ENCODE measurements around the gene PCDH15. TPM values are rescaled to one million over a fixed set of nuclear protein-coding genes. Genes with fewer than 3 reads are reported as not detected.

The PCDH15 gene
- total and polyA plus RNA-seq, 9 of the 15 experiments (the other 6 are each of a cell fraction or from before 2014, with no cell fraction given) = not detected

DNA sequence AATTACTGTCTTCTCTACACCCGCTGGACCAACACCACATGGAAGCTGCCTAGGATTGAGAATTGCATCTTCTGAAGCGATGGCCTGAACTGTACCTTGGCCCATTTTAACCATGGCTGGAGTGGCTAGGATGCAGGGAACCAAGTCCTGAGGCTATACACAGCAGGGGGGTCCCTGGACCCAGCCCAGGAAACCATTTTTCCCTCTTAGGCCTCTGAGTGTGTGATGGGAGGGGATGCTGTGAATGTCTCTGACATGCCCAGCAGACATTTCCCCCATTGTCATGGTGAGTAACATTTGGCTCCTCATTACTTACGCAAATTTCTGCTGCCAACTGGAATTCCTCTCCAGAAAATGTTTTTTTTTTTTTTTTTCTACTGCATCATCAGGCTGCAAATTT, 822.7 kb downstream of the PCDH15 start:
- H3K9me1 ChIP-seq (ENCODE audit: control insufficient read depth, insufficient read depth, low read length) = no peaks in the 10 kb centered on the region
- no peak overlapping the region for H3K4me2 ChIP-seq (ENCODE audit: insufficient read depth, low read length)
- ATAC-seq (no peak), FAIRE-seq (no peak), DNase-seq (ENCODE audit: extremely low read depth in 1 of 4, low spot score in 3 of 4) (no peak)
- H3K79me2 ChIP-seq (ENCODE audit: control insufficient read depth, insufficient read depth, low read length) = no peaks in the 10 kb centered on the region
- H2AFZ ChIP-seq (ENCODE audit: low read depth, low read length) = no peak overlapping the region
- no peaks in the 10 kb centered on the region for H3K9me3 ChIP-seq (replicated peaks; ENCODE audit: control insufficient read depth, insufficient read depth, low read depth, low read length)
- 3% methylated on average over 3 of the region's 3 CpGs for WGBS (ENCODE audit: insufficient coverage, low coverage, missing lambda C conversion rate)
- intact Hi-C loops (cut with micrococcal nuclease) (no loop called here), in situ Hi-C loops (cut with MboI) (no loop called here)
- H4K20me1 ChIP-seq (replicated peaks; ENCODE audit: control insufficient read depth, insufficient read depth, low read length) = no peaks in the 10 kb centered on the region
- CTCF ChIA-PET (ENCODE audit: low intra/inter-chr PET ratio) = no interaction called here
- TF ChIP-seq SPI1 (IDR thresholded peaks at IDR 0.05; ENCODE audit: borderline replicate concordance, low read depth, low read length) (no peak), MEIS2 (IDR thresholded peaks at IDR 0.05; ENCODE audit: partially characterized antibody) (no peak), ZNF785 (CRISPR knock-in tag; IDR thresholded peaks at IDR 0.05) (no peak), E2F3 (CRISPR knock-in tag; IDR thresholded peaks at IDR 0.05) (no peak), ZNF354B (CRISPR knock-in tag; IDR thresholded peaks at IDR 0.05) (no peak), FOXA3 (CRISPR knock-in tag; conservative IDR thresholded peaks at IDR 0.05 in 1 of 2, IDR thresholded peaks at IDR 0.05 in 1 of 2) (no peak)
- TF ChIP-seq, protein P1, sequence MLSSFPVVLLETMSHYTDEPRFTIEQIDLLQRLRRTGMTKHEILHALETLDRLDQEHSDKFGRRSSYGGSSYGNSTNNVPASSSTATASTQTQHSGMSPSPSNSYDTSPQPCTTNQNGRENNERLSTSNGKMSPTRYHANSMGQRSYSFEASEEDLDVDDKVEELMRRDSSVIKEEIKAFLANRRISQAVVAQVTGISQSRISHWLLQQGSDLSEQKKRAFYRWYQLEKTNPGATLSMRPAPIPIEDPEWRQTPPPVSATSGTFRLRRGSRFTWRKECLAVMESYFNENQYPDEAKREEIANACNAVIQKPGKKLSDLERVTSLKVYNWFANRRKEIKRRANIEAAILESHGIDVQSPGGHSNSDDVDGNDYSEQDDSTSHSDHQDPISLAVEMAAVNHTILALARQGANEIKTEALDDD (IDR thresholded peaks at IDR 0.05) = no peak
- no peak overlapping the region for H3K4me3 ChIP-seq
- H3K4me1 ChIP-seq (replicated peaks in 1 of 2; ENCODE audit: control insufficient read depth in 2 of 2, insufficient read depth in 2 of 2, low read length in 2 of 2) = no peaks in the 10 kb centered on the region
- H3K9ac ChIP-seq (ENCODE audit: insufficient read depth in 1 of 2, low read depth in 2 of 2, low read length in 2 of 2) = no peak overlapping the region
- no peaks in the 10 kb centered on the region for H3K27me3 ChIP-seq (ENCODE audit: control insufficient read depth in 2 of 2, insufficient read depth in 2 of 2, low read length in 2 of 2)
- H3K36me3 ChIP-seq (ENCODE audit: control insufficient read depth, insufficient read depth, low read length) = no peaks in the 10 kb centered on the region
- POLR2A ChIA-PET = no interaction called here
- no TSS peak for BruUV-seq (replicated peaks)
- H3K27ac ChIP-seq (ENCODE audit: extremely low read depth, low read depth, low read length) = no peak overlapping the region

All from K562 (cell line).